Measurements from ENCODE around the gene GCNT1.
"Not testable (repeated sequence)": the region's sequence is repeated elsewhere in the genome, so short reads cannot be mapped to it uniquely, and the experiment has no call there.

The GCNT1 gene

DNA sequence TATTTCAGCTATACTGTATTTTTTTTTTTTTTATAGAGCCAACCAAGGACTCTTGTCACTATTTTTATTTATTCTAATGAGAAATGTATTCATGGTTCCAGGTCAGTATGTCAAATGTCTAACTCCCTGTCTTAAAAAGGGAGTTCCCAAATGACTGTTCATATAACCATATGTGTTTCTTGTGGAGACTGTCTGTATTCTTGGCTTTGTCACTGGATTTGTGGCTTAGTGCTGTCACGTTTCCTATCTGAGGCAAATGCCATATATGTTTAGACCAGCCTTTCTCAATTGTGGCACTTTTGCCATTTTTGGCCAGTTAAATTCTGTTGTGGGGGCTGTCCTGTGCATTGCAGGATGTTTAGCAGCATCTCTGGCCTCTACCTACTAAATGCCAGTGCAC lies 3.1 kb downstream of the GCNT1 start:
- TF ChIP-seq, protein P1, sequence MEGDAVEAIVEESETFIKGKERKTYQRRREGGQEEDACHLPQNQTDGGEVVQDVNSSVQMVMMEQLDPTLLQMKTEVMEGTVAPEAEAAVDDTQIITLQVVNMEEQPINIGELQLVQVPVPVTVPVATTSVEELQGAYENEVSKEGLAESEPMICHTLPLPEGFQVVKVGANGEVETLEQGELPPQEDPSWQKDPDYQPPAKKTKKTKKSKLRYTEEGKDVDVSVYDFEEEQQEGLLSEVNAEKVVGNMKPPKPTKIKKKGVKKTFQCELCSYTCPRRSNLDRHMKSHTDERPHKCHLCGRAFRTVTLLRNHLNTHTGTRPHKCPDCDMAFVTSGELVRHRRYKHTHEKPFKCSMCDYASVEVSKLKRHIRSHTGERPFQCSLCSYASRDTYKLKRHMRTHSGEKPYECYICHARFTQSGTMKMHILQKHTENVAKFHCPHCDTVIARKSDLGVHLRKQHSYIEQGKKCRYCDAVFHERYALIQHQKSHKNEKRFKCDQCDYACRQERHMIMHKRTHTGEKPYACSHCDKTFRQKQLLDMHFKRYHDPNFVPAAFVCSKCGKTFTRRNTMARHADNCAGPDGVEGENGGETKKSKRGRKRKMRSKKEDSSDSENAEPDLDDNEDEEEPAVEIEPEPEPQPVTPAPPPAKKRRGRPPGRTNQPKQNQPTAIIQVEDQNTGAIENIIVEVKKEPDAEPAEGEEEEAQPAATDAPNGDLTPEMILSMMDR (IDR thresholded peaks at IDR 0.05), result no peak
- TF ChIP-seq ZFX (IDR thresholded peaks at IDR 0.05; ENCODE audit: borderline replicate concordance), result no peak
- H3K27ac ChIP-seq, result no peak overlapping the region

DNA sequence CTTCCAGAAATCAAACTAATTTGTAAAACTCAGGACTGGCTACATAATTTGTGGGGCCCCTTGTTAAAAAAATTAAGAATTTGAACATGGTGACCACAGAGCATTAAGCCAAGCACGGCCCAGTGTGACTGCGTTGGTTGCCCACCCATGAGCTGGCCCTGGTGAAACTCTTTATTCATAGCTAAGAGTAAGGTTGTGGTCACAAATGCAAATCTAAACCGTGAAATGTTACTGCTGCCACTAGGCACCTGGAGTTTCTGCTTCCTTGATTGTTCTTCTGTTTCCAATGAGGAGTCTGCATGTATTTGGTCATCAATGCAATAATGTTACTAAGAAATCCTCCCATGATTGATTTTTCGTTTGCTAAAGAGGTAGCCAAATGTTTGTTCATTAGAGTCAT lies 4.2 kb downstream of the GCNT1 start:
- TF ChIP-seq, protein P1 (IDR thresholded peaks at IDR 0.05), result no peak
- no peak for TF ChIP-seq ZFX (IDR thresholded peaks at IDR 0.05; ENCODE audit: borderline replicate concordance)
- no peak overlapping the region for H3K27ac ChIP-seq

DNA sequence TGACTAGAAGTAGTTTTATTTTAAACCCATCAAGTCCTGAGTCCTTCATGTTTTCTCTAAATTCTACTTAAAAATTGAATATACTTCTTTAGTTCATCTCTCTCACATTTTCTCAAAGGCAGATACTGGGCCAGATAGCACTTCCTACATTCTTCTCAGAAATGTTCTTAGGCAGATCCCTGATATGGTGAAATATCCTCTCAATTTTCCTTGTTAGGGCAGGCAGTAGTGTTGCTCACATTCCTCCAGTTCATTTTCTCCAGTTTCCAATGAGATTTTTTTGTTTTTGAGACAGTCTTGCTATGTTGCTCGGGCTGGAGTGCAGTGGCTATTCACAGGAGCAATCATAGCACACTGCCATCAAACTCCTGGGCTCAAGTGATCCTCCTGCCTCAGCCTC lies 5.7 kb downstream of the GCNT1 start:
- TF ChIP-seq, protein P1 (IDR thresholded peaks at IDR 0.05), result no peak
- no peak for TF ChIP-seq ZFX (IDR thresholded peaks at IDR 0.05; ENCODE audit: borderline replicate concordance)
- H3K27ac ChIP-seq, result no peak overlapping the region

DNA sequence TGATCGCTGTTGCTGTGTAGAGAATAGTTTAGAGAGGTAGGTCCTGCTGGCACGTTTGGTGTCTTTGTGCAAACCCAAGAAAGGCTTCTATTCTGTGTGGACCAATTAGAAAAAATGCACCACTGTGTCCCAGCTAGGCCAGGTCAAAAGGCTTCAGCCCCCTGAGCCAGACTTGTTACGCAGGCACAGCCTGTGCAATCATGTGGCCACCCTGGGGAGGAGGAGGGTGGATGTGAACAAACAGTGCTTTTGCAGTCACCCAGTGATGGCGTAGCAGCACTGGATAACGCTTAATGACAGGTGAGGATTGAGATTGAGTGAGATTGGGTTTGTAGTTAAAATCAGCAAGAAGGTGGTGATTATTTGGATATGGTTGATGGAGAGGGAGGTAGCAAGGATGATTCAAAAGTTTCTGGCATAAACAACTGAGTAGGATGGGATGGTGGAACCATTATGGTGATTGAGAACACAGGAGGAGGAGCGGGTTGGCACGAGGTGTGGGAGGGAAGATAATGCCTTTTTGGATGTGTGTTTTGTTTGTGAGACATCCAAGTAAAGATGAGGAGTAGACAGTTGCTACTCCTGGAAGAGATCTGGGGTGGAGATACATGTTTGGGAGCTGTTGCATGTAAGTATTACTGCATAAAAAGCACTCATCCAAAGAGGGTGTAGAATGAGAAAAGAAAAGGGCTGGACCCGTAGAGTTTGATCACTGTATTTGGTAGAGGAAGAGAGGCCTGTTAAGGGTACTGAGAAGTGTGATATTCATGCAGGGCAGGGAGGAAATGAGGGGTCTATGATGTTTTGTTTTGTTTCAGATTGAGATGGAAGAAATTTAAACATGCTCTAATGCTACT lies 6.7 kb downstream of the GCNT1 start:
- H3K27ac ChIP-seq, result no peak overlapping the region
- no peak for TF ChIP-seq ZFX (IDR thresholded peaks at IDR 0.05; ENCODE audit: borderline replicate concordance)
- TF ChIP-seq, protein P1 (IDR thresholded peaks at IDR 0.05), result no peak

DNA sequence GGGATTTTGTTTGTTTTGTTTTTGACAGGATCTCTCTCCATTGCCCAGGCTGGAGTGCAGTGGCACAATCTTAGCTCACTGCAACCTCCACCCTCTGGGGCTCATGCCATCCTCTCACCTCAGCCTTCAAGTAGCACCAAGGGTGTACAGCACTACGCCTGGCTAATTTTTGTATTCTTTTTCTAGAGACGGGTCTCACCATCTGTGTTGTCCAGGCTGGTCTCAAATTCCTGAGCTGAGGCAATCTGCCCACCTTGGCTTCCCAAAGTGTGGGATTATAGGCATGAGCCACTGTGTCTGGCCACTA lies 7.3 kb downstream of the GCNT1 start:
- H3K27ac ChIP-seq, result no peak overlapping the region
- TF ChIP-seq, protein P1 (IDR thresholded peaks at IDR 0.05), result no peak
- no peak for TF ChIP-seq ZFX (IDR thresholded peaks at IDR 0.05; ENCODE audit: borderline replicate concordance)

DNA sequence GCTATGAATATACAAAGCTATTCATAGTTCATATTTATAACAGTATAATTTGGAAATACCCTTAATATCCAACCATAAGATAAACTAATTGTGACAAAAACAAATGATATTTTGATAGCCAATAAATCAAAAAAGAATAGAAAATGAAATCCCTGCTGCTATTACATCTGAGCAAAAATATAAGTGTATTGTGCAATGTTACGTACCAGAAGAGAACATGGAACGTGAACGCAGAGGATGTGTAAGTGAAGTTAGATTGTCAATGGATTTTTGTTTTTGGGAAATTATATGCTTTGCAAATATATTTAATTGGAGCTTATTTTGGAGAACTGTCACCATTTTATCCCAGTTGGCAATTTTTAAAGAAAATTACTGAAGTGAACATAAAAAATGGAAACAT lies 15.4 kb downstream of the GCNT1 start:
- TF ChIP-seq ZFX (IDR thresholded peaks at IDR 0.05; ENCODE audit: borderline replicate concordance), result no peak
- TF ChIP-seq, protein P1 (IDR thresholded peaks at IDR 0.05), result no peak

DNA sequence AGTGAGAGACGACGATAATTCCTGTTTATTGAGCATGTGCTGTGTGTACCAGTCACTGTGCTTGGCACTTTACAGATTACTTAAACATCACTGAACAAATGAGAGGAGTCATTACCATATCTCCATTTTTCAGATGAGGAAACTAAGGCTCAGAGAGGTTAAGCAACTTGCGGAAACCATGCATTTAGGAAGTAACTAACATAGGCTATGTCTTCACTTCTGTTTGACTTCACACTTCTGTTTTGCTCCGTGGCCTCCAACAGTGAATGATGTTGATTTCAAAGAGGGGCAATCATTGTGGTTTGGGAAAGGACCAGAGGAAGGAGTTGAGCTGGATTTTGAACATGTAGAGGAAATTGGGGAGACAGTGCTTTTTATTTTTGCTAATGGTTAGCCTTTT lies 16.7 kb downstream of the GCNT1 start:
- TF ChIP-seq ZFX (IDR thresholded peaks at IDR 0.05; ENCODE audit: borderline replicate concordance), result no peak
- TF ChIP-seq, protein P1 (IDR thresholded peaks at IDR 0.05), result no peak
- H3K27ac ChIP-seq, result no peak overlapping the region

More for the DNA sequence above, 15.4 kb downstream of the GCNT1 start:
- no peak overlapping the region for H3K27ac ChIP-seq

DNA sequence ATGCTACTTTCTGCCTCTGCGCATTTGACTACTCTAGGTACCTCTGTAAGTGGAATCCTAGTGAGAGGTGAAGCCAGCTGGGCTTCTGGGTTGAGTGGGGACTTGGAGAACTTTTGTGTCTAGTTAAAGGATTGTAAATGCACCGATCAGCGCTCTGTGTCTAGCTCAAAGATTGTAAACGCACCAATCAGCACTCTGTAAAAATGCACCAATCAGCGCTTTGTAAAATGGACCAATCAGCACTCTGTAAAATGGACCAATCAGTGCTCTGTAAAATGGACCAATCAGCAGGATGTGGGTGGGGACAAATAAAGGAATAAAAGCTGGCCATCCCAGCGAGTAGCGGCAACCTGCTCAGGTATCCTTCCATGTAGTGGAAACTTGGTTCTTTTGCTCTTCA lies 18.8 kb downstream of the GCNT1 start:
- H3K27ac ChIP-seq, result not testable (repeated sequence)

Measured in 22Rv1 (cell line).